ENCODE data around the gene KCNK15.

- TF ChIP-seq, protein P1, sequence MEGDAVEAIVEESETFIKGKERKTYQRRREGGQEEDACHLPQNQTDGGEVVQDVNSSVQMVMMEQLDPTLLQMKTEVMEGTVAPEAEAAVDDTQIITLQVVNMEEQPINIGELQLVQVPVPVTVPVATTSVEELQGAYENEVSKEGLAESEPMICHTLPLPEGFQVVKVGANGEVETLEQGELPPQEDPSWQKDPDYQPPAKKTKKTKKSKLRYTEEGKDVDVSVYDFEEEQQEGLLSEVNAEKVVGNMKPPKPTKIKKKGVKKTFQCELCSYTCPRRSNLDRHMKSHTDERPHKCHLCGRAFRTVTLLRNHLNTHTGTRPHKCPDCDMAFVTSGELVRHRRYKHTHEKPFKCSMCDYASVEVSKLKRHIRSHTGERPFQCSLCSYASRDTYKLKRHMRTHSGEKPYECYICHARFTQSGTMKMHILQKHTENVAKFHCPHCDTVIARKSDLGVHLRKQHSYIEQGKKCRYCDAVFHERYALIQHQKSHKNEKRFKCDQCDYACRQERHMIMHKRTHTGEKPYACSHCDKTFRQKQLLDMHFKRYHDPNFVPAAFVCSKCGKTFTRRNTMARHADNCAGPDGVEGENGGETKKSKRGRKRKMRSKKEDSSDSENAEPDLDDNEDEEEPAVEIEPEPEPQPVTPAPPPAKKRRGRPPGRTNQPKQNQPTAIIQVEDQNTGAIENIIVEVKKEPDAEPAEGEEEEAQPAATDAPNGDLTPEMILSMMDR (IDR thresholded peaks at IDR 0.05): no peak
- TF ChIP-seq EP300 (IDR thresholded peaks at IDR 0.05): no peak
- TF ChIP-seq POLR2AphosphoS5 (IDR thresholded peaks at IDR 0.05): no peak
These were observed 41.6 kb upstream of the KCNK15 start for GRCh38 chr20:44703956-44704488.
